GM19452 (cell line): ENCODE data around the gene SGPP2.
"Not testable (repeated sequence)": the region's sequence is repeated elsewhere in the genome, so short reads cannot be mapped to it uniquely, and the experiment has no call there.

Experiments used
- ATAC-seq: cut with Tn5 transposase; IDR thresholded peaks from one replicate; pipeline ENCODE4 v1.9.1; 2021; ENCODE audit not compliant: unreplicated experiment

Gene SGPP2

DNA sequence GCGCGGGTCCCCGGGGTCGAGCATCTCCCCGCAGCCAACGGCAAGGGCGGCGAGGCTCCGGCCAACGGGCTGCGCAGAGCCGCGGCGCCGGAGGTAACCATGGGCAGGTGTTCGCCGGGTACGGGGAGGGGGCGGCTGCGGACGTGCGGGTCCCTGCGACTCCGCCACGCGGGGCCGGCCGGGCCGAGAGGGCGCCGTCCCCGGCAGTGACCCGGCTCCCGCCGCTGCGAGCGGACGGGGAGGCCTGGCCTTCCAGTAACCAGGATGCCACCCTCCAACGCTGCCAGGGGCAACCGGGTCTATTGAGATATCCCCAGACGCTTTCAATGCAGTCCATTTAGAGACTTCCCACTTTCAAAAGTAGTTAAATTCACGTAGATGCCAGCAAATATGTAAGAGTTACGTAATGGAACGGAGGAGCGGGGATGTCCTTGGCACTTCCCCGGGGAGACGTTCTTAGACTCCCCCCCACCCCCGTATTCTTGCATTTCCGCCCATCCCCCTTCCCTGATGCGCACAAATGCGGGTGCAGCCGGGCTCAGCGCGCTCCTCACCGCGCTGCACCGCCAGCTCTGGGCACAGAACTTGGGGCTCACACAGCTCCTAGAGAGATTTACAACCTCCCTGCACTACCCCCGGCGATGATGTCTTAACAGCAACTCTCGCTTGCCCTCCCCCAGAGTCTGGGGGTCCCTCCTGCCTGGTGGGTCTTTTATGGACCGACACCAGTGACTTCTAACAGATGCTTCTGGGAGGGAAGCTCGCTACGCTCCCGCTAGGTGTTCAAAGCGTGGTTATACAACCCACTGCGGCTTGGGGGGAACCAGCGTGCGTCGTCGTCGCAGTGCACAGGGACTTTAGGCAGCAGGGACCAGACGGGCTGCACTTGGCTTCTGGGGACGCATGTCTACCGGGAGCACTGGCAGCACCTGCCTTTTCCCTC lies 657 bp downstream of the SGPP2 start:
- ATAC-seq: peak; percentile 11

DNA sequence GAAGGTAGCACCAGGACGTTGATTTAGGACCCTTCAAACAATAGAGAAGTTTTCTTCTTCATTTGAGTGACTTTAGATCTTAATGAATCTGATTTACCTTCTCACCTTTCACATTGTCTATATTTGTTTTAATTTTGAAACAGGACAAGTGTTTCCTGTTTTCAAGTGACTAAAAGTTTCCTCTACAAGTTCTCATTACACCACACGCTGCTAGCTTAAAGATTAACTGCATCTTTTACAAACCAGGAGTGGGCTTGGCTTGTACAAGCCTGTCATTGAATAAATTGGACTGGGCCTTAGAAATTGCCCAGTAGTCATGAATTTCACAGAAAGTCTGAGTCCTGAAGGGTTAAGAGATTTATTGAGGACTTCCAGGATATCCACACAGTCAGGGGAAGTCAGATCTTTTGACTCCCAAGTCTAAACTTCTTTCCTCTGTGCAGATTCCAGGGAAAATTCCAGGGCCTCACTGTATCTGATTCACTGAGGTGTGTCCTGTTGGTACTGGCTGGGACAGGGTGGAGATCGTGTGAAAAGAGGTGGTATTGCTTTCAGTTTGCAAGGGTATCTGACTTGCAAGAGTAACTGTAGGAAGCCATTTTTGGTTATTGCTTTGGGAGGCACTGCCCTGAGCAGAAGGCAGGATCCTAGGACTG lies 3.4 kb downstream of the SGPP2 start:
- peak; percentile 54 for ATAC-seq

DNA sequence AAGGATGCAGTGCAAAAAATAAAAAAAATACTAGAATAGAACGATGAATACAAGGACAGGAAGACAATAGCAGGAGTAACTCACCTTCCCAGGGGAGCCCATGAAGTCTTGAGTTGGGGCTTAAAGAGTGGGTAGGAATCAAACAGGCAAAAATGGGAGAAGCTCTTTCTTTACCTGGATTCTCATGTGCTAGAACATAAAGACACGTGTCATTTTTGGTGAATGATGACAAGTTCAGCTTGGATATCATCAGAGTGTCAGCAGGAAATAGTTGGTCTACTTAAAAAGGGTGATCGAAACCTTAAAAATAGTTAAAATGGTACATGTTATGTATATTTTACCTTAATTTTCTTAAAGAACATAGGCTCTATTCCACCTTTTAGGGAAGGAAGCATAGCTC lies 5.7 kb downstream of the SGPP2 start:
- ATAC-seq: no peak

DNA sequence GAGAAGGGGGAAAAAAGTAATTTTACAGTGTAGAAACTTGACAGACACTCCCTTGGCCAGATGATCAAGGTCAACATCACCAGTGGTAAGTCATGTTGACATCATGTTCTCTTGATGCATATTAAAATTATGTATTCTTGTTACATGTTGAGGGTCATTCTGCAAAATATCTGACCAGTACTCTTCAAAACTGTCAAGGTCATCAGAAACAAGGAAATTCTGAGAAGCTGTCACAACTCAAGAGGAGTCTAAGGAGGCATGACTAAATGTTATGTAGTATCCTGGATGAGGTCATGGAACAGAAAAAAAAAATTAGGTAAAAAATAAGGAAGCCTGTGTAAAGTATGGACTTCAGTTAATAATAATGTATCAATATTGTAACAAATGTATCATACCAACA lies 6.3 kb downstream of the SGPP2 start:
- no peak for ATAC-seq

DNA sequence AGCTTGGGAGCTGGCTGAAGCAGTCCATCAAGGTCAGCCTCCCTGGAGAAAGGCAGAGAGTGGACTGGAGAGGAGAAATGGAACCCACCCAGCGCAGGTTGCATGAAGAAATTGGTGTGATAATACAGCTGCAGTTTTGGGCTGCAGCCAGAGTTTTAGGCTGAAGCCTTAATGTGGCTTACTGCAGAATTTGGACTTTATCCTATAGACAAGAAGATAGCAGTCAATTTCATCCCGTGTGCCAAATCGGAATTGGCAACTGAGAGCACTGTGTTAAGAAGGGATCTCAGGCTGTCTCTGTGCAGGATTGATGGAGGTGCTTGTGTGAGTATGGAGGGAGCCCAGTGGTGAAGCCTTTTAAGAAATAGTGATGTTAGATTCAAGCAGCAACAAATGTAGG lies 7.5 kb downstream of the SGPP2 start:
- ATAC-seq: no peak

DNA sequence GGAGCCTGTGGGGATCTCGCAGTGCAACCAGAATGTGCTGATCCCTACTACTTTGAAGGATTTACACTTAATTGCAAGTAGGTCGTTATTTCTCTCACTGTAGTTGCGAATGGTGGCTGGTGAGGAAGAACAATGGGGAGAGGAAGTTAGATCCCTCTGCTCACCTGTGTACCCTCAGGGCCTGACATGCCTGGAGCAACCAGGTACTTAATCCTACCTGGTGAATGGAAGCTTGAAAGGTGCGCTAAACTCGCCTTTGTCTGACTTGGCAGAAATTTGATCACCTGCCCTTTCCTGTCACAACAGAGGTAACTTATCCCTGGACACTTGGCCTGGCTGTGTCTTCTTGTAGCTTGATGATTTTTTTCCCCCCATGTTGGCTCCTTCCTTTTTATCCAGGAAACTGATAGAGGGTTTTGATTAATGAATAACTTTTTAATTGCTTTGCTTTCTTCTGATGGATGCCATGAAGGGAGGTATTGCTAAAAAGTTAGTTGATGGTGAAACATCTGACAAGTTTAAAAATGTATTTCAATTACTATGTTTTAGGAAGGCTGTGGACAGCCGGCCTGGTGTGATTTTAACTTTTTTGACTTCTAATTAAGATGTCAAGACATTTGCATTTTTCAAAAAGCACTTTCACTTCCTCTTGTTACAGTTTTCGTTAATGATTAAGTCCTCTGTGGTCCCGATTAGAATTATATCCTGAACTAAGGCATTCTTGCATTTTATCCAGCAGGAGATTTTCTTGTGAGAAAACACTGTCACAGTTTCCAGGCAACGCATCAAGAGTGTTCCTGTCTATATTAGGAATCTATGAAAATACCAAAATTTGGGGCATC lies 9.2 kb downstream of the SGPP2 start:
- ATAC-seq: peak; percentile 81

- ATAC-seq: peak; percentile 32
Observed at GRCh38 chr2:222434204-222434603, 9.9 kb downstream of the SGPP2 start.

- ATAC-seq: not testable (repeated sequence)
Observed at GRCh38 chr2:222435400-222436039, 11.2 kb downstream of the SGPP2 start.

DNA sequence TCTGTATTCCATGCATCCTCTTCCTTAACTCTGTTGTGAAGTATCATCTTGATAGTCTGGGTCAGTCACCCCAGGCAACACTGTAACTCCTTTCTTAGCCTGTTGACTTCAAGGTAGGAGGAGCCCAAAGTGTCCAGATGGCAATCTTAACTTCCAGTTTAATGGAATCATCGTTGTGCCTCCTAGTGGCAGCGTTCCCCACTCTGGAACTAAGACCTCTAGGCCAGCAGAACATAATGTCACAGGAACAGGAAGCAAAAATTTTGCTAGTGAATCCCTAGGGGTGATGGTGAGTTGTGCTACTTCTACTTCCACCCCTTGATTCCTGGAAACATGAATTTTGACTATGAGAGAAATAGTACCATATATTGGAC lies 11.7 kb downstream of the SGPP2 start:
- no peak for ATAC-seq

DNA sequence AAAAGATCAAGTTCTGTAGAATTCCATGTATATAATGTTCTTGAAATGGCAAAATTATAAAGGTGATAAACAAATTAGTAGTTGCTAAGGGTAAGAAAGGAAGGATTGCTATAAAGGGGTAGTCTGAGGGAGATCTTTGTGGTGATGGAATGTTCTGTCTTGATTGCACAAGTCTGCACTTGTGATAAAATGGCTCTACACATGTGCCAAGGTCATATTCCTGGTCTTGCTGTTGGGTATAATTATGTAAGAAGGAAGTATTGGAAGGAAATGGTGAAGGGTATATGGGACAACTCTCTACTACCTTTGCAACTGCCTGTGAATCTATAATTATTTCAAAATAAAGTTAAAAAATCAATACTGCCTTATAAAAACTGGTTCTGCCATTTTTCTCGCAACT lies 15.3 kb downstream of the SGPP2 start:
- no peak for ATAC-seq

GRCh38 chr2:222440673-222441422 lies 16.5 kb downstream of the SGPP2 start:
- ATAC-seq: no peak

- no peak for ATAC-seq
Observed at GRCh38 chr2:222442665-222443064, 18.3 kb downstream of the SGPP2 start.

DNA sequence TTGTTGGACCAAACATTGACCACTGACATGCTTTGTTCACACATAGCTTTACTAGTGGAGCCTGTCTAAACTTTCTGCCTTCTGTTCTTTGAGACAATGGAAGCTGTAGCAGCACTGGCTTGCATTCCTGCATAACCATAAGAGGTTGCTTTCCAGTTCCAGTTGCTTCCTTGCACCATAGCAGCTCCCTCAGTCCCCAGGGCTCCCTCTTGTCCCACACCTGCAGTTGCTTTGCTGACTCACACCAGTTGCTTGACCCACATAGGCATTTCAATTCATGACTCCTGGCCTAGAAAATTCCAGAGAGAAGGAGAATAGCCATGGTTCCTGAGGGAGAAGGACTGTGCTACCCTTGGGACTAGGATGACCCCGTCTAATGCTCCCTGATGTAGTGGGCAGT lies 20.9 kb downstream of the SGPP2 start:
- no peak for ATAC-seq

DNA sequence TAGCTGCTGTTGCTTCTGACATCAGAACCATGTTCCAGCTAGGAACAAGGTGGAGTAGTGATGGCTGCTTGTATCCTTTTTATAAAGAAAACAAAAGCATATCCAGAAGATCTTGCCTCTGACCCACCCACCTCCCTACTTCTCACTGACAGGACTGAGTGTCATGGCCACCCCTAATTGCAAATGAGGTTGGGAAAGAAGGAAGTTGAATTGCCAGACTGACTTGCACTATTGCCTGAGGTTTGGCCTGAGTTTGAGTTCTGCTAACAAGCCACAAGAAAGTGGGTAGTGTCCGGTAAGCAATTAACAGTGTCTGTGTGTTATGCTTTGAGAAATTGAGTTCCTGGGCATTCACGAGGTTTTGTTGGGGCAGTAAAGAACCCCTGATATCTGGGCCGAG lies 22.8 kb downstream of the SGPP2 start:
- no peak for ATAC-seq

- ATAC-seq: no peak
Observed at GRCh38 chr2:222448748-222449181, 24.4 kb downstream of the SGPP2 start.

DNA sequence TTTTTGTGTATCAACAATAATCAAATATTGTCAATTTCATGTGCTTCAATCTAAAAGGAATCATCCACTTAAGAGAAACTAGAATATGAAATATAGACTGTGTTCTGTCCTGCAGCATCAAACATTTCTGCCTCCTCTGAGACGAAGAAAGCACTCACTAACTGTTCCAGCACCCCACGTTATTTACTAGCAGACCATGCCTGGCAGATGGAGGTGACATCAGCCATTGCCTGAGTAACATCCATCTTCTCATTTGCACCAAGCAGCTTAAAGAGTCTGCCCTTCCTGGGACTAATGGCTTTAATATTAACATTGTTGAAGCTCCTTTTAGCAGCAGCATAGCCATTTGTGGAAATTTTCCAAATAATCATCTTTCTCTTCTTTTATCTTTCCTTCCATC lies 25.7 kb downstream of the SGPP2 start:
- ATAC-seq: no peak

DNA sequence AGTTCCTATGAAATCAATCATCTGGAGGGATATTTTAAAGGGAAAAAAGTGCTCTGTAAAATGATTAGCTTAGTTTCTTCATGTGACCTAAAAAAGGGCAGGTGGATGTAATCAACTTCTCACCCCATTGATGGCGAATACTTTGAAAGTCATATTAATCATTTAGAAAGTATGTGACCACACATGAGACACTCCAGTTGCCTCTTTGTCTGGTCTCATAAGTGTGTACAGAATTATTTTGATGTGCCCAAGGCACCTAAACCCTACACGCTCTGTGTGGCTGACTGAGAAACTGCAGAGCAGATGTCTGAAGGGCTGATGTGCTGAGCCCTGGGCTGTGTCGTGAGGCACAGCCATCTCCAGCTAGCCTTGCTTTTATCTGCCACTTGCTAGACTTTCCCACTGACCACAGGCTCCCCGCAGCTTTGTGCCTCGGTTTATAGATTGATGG lies 26.9 kb downstream of the SGPP2 start:
- ATAC-seq: peak; percentile 100

- no peak for ATAC-seq
Observed at GRCh38 chr2:222452422-222452950, 28.1 kb downstream of the SGPP2 start.

DNA sequence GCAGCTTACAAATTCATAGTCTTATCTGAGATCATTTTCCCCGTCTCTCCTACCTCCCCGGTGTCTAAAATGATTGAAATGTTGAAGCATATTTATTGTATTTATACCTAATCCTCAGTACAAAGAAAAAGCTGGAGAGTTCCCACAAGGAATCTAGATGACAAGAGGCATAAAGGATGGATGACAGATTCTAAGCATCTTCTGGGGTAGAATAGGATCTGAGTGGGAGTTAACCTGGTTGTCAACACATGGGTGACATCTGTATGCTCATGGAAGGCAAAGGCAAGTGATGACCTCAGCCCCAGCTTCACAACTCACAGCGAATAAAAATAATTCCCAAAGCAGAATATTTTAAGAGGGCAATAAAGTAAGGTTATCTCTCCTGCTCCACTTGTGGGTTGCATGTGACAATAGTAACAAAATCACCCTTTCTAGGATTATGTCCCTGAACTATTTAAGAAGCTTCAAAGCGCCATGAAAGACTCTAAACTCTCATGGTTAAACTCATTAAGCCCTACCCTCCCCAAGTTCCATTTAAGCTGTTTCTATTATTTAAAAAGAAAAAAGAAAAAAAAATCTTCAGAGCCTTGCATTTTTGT lies 32.2 kb downstream of the SGPP2 start:
- ATAC-seq: no peak
